T1000 (cell line): ENCODE measurements around the gene NRIP1.

Source experiments
- DNase-seq: peaks from one replicate; lab custom pipeline; 2025; ENCODE audit warnings: mixed read lengths; lab: John Stamatoyannopoulos, UW

NRIP1 gene, protein sequence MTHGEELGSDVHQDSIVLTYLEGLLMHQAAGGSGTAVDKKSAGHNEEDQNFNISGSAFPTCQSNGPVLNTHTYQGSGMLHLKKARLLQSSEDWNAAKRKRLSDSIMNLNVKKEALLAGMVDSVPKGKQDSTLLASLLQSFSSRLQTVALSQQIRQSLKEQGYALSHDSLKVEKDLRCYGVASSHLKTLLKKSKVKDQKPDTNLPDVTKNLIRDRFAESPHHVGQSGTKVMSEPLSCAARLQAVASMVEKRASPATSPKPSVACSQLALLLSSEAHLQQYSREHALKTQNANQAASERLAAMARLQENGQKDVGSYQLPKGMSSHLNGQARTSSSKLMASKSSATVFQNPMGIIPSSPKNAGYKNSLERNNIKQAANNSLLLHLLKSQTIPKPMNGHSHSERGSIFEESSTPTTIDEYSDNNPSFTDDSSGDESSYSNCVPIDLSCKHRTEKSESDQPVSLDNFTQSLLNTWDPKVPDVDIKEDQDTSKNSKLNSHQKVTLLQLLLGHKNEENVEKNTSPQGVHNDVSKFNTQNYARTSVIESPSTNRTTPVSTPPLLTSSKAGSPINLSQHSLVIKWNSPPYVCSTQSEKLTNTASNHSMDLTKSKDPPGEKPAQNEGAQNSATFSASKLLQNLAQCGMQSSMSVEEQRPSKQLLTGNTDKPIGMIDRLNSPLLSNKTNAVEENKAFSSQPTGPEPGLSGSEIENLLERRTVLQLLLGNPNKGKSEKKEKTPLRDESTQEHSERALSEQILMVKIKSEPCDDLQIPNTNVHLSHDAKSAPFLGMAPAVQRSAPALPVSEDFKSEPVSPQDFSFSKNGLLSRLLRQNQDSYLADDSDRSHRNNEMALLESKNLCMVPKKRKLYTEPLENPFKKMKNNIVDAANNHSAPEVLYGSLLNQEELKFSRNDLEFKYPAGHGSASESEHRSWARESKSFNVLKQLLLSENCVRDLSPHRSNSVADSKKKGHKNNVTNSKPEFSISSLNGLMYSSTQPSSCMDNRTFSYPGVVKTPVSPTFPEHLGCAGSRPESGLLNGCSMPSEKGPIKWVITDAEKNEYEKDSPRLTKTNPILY (N-terminal part only)

DNA sequence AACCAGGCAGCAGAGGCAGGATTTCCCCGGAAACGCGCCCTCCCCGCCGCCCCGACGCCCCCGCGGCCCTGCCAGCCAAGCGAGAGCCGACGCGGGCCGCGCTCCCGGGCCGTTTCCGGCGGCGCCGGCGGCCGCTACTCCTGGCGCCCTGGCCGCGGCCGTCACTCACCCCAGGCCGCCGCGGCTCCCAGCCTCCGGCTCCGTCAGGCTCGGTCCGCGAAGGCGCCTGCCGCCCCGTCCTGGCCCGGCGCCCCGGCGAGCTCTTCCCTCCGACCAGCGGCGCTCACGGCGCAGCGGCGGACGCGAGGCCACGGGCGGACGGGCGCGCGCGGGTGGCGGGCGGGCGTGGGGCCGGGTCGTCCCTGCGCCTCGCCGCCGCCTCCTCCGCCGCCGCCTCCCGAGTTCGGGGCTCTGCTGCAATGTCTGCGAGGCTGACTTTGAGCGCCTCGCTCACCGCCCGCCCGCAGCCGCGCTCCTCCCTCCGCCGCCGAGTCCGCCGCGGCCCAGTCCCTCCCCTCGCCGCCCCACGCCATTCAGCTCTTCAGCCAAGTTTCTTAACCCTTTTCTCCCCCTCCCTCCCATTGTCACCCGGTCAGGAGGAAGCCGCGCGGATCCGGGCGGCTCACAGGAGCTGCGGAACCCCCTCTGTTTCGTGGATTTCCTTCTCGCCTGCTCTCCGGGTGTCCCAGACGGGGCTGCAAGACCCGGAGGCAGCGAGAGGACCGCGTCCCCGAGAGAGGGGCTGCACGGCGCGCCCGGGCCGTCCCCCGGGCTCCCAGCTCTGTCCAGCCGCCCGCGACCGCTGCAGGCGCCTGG lies at the start of gene NRIP1:
NRIP1 (minus strand) TSS at position 425 of the 816 bp plus-strand sequence. CDS start 96,808 bp downstream, outside the sequence.
- peak; percentile 71 for DNase-seq

DNA sequence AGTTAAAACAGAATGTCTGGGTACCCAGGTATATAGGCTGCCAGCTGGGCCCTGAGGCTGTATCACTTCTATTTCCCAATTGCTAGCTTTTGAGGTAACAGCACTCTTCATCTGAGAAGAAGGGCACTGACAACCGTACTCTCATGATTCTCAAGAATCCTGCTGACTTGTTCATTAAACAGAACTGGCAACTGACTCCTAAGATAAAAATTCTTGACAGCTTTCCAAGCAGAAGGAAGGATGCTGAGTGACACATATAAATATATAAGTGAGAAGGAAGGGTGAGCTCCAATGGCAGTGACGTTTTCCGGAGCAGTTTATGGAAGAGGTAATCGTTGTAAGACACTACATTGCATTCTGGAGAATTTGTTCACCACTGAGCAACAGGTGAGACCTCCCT lies 48.1 kb upstream of the NRIP1 start:
- no peak for DNase-seq

DNA sequence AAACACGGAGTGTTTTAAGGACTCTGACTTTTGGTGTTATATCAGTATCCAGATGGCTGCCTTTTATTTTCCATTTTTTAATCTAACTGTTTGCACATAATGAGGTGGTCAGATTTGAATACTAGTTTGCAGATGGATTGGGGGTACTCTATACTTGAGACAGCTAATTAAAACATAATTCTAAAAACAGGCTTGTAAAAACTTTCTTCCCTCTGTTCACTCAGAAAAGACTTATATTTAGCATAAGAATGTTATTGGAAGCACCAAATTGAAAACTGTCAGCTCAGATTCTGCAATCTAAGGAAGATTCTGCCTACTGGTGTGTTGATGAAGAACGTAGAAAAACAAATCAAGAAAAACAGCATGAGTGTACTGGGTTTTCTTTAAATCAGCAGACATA lies 44.0 kb upstream of the NRIP1 start:
- DNase-seq = no peak

DNA sequence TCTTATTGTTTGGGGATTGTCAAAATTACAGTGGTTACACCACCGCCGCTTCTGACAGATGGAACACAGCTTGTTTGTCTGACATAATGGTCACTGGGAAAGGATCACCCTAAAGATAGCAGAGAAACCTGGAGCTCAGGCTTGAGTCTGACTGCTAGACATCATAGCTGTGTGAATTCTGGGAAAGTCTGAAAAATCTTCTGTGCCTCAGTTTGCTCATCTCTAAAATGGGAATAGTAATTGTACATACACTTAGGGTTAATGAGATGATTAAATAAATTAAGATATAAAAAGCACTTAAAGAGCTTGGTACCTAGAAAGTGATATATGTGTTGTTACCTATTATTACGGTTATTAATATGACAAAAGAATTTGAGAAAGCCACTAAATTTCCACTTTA lies 39.7 kb upstream of the NRIP1 start:
- DNase-seq = no peak

DNA sequence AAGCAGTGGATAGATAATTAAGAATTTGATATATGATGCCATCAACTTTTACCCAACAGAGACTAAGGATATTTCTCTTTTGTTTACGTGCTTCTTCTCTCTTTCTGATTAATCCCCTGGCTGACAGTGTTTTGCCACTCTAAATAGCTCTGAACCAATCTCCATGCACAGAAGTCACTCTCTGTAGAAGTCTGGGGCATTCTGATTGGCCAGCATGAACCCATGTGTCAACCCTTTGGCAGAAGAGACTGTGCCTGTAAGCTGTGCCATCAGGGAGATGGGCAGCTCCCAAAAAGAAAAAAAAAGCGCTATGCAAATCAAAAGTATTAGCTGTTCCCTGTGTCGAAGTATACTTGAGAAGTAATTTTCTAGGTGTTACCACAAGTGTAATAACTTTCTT lies 34.1 kb upstream of the NRIP1 start:
- DNase-seq = no peak

DNA sequence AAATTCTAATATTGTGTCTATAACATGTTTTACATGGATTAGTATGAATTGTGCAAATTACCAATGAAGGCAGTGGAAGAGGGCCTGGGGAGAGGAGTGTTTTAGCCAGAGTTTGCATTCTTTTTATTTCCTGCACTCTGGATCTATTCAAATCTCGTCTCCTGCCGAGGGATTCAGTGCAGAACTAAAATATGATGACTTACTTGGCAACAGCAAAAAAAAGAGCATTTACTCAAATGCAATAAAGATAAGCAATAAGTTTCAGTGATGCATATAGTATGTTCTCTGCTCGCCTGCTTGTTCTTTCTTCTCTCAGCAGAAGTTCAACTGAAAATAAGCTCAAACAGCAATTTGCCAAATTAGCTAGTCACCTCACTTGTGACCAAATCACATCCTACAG lies 33.4 kb upstream of the NRIP1 start:
- no peak for DNase-seq

DNA sequence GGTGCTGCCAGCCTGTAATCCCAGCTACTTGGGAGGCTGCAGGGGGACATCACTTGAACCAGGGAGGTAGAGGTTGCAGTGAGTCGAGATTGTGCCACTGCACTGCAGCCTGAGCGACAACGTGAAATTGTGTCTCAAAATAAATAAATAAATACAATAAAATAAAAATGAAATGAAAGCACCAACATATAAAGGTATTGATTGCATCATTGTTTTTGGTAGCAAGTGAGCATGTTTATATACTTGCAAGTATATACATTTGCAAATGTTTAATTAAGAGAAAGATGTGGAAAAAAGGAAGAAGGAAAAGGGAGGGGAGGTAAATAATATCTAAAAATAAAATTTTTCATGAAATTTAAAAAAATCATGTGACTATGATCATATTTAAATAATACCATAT lies 32.8 kb upstream of the NRIP1 start:
- no peak for DNase-seq

DNA sequence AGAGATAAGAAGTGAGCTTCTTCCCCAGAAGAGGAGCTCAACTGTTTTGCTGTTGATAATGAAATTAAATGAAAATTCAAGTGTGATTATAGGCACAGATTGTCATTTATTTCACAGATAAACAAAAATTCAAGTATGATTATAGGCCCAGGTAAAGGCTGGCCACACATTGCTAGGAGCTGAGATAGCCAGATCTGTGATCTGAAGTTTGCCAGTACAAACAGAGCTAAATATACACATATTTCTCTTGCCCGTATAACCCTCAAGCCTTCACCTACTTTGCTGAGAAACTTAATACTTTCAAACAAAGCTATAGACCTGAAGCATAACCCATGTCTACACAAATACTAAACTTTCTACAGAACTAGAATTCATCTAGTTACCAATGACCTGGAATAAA lies 31.3 kb upstream of the NRIP1 start:
- no peak for DNase-seq

DNA sequence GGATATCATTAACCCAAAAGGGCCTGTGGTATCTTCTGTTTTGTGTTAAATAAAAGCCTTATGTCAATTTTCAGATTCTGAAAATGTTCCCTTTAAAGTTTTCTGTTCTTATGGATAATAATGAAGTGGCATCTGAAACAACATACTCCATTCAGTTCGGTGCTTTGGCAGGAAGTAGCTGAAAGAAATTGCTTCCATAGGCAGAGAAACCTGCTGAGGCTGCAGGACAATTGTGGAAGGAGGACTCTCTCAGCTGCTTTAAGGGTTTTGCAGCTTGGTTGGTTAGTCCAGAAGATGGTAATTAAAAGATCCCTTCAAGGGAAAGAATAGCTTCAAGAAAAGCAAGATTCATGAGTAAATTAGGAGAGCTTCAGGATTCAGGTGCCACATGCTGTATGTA lies 30.5 kb upstream of the NRIP1 start:
- no peak for DNase-seq

DNA sequence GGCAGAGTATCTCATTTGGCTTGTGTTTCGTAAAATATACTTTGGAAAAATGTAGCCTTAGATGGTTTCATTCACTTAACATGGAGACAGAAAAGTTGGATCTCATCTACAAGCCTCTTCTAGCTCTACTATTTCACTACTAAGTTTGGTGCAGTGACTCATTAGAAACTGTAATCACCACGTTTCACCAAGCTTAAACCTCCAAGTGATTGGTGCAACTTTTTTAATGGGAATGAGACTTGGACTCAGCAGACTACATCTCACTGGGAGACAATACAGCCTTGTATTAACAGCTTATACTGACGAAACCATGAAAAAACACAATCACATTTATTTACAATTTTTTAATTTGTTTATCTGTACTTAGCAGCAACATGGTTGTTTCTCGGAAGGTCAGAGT lies 29.9 kb upstream of the NRIP1 start:
- DNase-seq = no peak

DNA sequence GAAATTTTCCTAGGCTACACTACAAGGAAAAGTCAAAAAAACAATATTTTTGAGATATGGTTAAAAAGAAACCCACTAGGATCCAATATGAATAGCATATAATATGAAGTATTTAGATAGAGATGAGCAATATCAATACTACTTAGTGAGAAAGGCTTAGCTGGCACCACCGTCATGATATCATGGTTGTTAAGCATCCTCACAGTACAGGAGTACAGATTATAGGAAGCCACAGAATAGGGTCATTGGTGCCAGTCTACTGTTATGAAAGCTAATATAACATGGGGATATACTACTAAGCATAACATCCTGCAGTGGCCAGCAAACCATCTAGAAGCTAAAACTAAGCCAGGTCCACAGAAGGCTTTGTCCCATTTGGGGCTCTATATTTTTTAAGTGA lies 28.4 kb upstream of the NRIP1 start:
- DNase-seq = no peak

DNA sequence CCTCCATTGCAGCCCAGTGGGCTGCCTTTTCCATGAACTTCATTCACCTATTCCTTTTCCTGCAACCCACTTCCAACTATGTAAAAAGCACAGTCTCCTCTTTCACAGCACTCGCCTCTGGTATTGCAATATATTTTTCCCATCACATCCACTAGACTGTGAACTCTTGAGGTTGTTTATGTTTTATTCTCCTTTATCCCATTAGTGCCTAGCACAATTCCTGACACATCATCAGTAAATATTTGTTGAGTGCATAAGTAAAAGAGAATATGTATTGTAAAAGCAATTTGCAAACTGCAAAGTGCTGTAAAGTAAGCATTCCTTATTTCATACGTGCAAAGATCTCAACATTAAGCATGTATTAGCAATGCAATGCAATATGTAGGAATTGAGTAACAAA lies 27.9 kb upstream of the NRIP1 start:
- no peak for DNase-seq

DNA sequence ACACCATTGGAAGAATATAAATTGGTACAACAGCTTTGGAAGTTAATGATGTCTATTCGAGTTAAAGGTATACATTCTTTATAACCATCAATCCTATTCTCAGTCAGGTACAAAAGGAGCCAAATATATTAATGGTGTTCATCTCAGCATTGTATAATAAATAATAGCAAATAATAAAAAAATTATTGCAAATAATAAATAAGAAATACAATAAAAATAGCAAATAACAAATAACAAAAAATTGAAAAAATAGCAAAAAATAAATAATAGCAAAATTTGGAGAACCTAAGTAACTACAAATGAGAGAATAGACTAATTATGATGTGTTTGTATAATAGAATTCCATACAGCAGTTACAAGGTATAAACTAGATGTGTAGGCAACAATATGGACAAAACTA lies 25.6 kb upstream of the NRIP1 start:
- no peak for DNase-seq

DNA sequence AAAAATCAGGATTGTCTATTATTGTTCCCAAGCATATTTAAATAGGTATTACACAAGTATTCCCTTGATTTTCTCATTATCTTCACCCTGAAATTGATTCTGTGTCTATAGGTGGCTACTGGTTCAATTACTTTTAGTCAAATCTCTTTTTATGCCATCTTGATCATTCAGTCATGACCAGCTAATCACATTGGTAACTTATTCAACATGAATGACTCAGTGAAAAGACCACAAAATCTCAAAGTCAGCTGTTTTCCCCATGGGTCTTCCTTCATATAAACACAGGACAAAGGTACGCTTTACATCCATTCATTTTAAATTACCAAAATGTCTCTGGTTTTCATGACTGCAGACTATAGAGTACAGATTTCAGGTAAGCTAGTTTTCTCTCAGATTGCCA lies 23.7 kb upstream of the NRIP1 start:
- DNase-seq = no peak

DNA sequence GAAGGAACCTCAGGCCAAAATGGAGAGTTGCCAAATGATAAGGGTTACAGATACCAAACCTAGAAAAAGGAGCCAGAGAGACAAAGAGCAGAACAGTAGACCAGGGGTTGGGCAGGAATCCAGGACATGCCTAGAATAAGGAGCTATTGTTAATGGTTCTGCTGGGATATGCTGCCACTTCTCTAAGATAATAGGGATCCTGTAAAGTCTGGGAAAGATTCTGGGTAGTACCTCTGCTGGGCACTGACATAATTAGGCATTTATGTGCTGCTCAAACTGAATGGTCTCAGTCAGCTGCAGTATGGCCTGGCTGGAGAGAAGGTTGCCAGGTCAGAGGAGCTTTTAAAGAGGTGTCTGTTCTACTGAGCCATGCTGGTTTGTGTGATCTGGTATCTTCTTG lies 19.9 kb upstream of the NRIP1 start:
- DNase-seq = no peak

DNA sequence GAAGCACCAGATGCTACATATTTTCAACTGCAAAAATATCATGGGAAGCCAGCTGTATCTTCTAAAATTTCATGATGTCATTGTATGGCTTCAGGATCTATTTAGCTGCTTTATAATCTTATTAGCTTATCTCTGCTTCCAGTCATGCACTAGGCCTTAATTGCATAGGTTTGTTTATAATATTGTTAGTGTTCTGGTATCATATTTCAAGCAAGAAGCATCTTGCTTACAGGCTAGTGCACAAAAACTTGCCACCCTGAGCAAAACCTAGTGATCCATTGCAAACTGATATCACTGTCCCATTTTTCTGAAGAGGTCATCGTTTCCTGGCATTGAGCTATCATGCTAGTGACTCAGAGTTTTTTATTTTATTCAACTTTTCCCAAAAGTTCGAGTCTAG lies 15.7 kb upstream of the NRIP1 start:
- no peak for DNase-seq

DNA sequence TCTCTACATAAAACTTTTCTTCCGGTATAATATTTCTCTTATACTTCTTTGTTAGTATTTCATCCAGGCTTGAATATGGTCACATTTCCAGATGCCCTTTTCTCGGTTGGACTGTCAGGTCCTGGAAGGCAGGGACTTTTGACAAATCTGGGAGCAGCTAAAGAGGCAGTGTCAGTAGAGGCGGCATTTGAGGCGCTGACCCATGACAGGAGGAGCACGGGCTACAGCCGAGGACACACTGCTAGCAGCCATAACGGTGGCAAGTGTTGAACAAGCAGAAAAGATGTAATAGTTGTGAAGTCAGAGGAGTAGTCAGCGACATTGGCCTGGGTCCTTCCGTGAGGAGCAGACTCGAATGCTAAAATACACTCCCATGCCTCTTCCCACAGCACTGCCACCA lies 14.5 kb upstream of the NRIP1 start:
- no peak for DNase-seq

DNA sequence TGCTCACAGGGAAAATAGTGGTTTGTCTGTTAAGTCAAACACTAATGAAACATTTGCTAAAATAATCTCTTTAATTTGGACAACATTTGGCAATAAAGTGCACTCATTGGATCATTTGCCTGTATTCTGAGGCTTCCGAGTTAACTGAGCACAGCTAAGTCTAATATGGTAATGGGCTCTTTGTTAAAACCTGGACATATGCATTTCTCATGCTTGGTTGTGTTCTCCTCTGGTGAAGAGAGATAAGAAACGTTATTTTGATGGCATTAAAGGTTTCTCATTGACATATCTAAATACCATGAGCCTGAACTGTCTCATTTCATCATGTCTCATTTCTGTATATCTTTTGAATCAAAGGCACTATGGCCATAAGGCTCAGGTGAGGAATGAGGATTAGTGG lies 13.4 kb upstream of the NRIP1 start:
- DNase-seq = no peak

DNA sequence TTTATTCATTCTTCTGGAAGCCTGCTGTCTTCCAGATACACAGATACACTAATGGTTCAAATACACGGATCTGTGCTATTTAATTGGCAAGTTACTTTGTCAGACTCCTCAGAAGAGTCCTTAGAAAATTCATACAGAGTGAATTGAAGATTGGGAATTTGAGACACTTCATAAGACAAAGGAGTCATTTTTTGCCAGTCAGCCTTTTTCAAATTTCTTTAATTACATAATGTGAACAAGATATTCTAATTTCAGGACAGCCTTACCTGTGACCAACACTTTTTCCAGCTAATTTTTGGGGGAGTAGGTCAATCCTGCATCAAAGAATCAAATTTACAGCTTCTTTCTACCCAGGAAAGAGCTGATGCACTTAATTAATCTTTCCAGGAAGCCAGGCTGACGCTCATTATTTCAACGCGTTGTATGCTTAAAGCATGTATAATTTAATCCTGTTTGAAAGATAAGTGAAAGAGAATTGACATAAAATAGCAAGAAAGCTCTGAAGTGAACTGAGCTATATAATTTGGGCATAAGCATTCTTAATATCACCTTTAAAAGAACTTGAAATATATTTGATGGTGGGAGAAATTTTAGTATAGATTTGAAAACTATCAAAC lies 12.8 kb upstream of the NRIP1 start:
- DNase-seq = no peak

DNA sequence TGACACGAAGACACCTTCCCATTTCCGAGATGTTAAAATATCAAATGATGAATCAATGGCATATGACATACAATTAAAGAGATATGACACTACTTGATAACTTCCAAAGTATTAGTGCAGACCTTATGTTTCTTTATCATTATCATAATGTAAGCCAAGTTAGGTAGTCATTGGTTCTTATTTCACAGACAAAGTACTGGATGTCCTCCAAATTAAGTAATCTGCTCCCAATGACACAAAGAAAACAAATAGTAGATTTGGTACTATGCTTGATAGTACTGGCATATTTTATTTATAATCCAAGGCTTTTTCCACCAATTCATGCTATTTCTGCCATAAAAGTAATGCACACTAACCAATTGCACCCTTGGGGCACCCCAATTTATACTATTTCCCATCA lies 11.9 kb upstream of the NRIP1 start:
- DNase-seq = no peak

DNA sequence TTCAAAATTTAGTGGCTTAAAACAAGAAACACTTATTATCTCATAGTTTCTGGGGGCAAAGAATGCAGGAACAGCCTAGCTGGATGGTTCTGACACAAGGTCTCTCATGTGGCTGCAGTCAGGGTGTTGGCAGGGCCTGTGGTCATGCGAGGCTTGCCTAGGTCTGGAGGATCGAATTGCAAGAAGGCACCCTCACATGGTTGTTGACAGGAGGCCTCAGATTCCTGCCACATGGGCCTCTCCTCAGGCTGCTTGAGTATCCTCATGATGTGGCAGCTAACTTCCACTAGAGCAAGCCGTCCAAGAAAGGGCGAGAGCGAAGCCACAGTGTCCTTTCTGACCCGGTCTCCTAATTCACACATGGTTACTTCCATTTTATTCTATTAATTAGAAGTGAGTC lies 6.2 kb upstream of the NRIP1 start:
- no peak for DNase-seq

DNA sequence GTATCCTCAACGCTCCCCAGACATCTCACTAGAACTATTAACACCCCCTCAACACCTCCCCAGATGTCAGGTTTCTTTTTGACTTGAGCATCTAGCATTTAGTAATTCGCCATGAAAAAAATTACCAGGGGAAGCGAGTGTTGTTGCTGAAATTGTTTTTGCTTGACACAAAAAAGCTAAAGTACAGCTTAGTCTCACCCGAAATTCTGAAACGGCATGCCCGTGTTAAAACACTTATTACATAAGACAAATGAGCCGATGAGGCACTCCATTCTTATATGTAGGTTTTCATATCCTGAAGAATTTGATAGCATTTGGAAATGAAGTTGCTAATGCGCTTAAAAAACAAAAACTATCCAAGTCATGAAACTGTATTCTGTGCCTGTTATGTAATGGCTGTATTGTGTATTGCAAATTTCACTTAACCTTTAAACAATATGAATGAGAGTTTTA lies 1.3 kb upstream of the NRIP1 start:
- DNase-seq = no peak
